Kidney capillary endothelial cell (primary cell): ENCODE data around the gene CYP2F1.
"Not testable (repeated sequence)": the region's sequence is repeated elsewhere in the genome, so short reads cannot be mapped to it uniquely, and the experiment has no call there.

ENCODE experiments used
- DNase-seq: peaks from one replicate; pipeline ENCODE4 v3.0.0-alpha.2; 2018; ENCODE audit warnings: low spot score

The CYP2F1 gene

GRCh38 chr19:41126765-41127203 lies 12.6 kb downstream of the CYP2F1 start:
- DNase-seq: peak; percentile 26

GRCh38 chr19:41127362-41127761 lies 13.1 kb downstream of the CYP2F1 start:
- not testable (repeated sequence) for DNase-seq

GRCh38 chr19:41127801-41128300 lies 13.6 kb downstream of the CYP2F1 start:
- peak; percentile 13 for DNase-seq

GRCh38 chr19:41128692-41129091 lies 14.5 kb downstream of the CYP2F1 start:
- DNase-seq: no peak

GRCh38 chr19:41131186-41131585 lies 17.0 kb downstream of the CYP2F1 start:
- DNase-seq: no peak

GRCh38 chr19:41133260-41133659 lies 19.0 kb downstream of the CYP2F1 start:
- no peak for DNase-seq

- no peak for DNase-seq
These were observed 20.4 kb downstream of the CYP2F1 start for GRCh38 chr19:41134616-41135015.

GRCh38 chr19:41135390-41136384 lies 21.5 kb downstream of the CYP2F1 start:
- peak; percentile 28 for DNase-seq

GRCh38 chr19:41136636-41137455 lies 22.6 kb downstream of the CYP2F1 start:
- DNase-seq: no peak

GRCh38 chr19:41144403-41144802 lies 30.2 kb downstream of the CYP2F1 start:
- peak; percentile 73 for DNase-seq

GRCh38 chr19:41149831-41150230 lies 35.6 kb downstream of the CYP2F1 start:
- DNase-seq: no peak

- not testable (repeated sequence) for DNase-seq
These were observed 36.8 kb downstream of the CYP2F1 start for GRCh38 chr19:41150986-41151385.

- no peak for DNase-seq
These were observed 39.8 kb downstream of the CYP2F1 start for GRCh38 chr19:41154060-41154459.

GRCh38 chr19:41156207-41156606 lies 42.0 kb downstream of the CYP2F1 start:
- no peak for DNase-seq

- no peak for DNase-seq
These were observed 45.6 kb downstream of the CYP2F1 start for GRCh38 chr19:41159881-41160280.

- DNase-seq: no peak
These were observed 47.7 kb downstream of the CYP2F1 start for GRCh38 chr19:41161903-41162302.

GRCh38 chr19:41166944-41167804 lies 52.9 kb downstream of the CYP2F1 start:
- no peak for DNase-seq

GRCh38 chr19:41172297-41173164 lies 58.3 kb downstream of the CYP2F1 start:
- no peak for DNase-seq

- DNase-seq: no peak
These were observed 60.2 kb downstream of the CYP2F1 start for GRCh38 chr19:41174297-41174928.
